Activated T-cell treated with anti-CD3 and anti-CD28 coated beads for 48 hours (primary cell): ENCODE measurements around the gene RPTOR.

Source experiments
- DNase-seq: peaks from one replicate; pipeline ENCODE4 v3.0.0-alpha.2; 2020; ENCODE audit warnings: low read depth

RPTOR gene

DNA sequence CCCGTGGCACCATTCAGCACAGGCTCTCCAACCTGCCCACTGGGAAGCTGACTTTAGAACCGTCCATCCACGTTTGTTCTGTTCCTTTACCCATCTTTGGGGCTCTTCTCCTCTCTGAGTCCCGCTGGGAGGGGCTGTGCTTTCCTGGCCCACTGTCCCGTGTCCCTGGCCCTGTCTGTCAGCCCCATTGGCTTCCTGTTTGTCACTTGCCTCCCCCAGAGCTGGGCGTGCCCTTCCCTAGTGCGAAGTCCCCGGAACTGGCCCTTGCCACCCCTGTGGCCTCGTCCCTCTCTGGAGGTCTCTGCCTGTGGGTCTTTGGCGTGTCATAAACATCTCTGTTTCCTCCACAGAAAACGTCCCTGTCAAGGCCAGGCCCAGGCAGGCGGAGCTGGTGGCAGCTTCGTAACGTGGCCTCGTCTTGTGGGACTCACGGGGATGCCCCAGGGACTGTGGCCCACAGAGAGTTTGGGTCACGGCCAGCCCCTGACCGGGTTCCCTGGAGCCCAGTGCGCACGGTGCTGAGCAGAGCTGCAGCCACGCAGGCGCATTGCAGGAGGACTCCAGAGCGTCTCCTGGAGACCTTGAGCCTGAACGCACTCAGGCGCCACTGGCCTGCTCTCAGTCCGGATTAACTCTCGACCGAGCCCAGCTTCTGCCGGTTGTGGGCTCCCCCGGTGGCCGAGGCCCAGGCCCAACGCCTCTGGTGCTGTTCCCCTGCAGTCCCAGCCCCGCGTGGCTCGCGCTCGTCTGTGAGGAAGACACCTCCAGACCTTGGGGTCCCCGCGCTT is 454.3 kb downstream of the RPTOR start:
- no peak for DNase-seq

DNA sequence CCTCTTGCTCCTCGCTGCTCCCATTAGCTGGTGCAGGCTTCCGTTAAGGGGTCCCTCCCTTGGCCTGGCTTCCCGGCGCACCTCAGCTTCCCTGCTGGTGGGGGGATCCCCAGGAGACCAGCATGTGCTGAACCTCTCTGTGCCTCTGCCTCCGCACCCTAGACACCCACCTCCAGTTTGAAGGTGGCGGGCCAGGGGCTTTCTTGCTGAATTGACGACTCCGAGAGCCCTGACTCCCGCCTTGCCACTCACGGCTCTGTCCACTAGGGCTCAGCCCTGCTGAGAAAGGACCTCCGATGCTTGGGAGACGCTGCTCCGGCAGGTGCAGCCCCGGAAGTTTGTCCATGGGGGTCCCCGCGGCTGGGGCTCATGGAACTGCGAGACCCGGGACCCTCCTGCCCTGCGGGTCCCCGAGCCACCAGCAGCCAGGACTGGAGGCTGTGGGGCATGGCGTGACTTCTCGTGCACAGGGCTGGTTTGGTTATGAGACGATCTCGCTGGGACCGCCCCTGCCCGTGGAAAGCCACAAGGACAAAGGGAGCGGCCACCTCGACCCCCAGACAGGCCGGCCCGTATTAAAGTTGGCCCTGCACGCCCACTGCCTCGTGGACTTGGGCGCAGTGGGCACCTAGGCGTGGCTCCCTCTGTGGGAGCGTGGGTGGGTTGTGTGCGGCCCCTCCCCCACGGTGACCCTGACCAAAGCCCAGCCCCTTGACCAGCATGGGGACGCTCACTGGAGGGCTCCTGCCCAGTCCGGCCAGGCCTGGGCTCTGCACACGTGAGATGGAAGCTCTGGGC is 455.1 kb downstream of the RPTOR start:
- no peak for DNase-seq

GRCh38 chr17:81000334-81000630 is 455.6 kb downstream of the RPTOR start:
- no peak for DNase-seq

- DNase-seq = no peak
These were observed 456.2 kb downstream of the RPTOR start for GRCh38 chr17:81000631-81001357.

- no peak for DNase-seq
These were observed 457.4 kb downstream of the RPTOR start for GRCh38 chr17:81002013-81002384.

- no peak for DNase-seq
These were observed 458.0 kb downstream of the RPTOR start for GRCh38 chr17:81002409-81003361.

- no peak for DNase-seq
These were observed 459.3 kb downstream of the RPTOR start for GRCh38 chr17:81003711-81004475.

- DNase-seq = no peak
These were observed 462.3 kb downstream of the RPTOR start for GRCh38 chr17:81006891-81007290.

- no peak for DNase-seq
These were observed 463.5 kb downstream of the RPTOR start for GRCh38 chr17:81008140-81008539.

DNA sequence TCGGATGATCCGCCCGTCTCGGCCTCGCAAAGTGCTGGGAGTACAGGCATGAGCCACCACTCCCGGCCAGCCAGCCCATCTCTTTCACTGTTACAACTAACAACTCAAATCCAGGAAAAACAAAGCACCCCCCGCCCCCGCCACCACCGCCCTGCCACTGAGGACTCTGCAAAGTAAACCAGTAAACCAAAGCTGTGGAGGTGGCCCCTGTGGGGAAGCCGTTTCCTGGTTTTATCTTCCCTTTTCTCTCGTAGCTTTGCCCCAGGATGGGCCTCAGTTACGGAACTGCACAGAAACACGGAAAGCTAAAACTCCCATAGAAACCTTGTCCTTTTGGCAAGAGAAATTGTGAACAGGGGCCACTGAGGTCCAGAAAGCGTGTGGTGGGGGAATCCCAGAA is 464.5 kb downstream of the RPTOR start:
- no peak for DNase-seq

DNA sequence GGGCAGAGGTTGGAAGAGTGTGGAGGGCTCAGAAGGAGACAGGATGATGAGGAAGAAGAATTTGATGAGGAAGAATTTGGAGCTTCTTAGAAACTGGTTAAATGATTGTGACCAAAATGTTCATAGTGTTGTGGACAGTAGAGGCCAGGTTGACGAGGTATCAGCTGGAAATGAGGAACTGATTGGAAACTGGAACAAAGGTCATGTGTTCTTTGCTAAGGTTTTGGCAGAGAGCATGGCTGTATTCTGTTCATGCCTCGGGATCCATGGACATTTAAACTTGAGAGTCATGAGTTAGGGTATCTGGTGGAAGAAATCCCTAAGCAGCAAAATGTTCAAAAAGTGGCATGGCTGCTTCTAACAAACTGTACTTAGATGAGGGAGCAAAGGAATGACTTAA is 466.3 kb downstream of the RPTOR start:
- DNase-seq = no peak

DNA sequence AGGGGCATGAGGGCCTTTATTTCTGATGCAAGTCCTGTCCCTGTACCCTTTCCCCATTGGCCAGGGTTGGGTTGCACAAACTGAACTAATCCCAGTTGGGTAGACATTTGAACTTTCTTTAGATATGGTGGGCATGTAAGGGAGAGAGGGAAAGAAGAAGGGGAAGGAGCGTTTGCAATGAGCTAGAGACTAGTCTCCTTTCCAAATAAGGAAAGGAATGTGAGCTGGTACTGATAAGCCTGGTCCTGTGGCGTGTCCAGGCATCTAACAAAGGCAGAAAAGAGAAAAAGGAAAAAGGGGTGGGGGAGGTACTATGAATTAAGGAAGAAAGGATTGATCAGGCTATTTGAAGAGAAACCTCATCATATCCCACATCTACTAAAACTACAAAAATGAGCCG is 467.3 kb downstream of the RPTOR start:
- DNase-seq = no peak

- no peak for DNase-seq
These were observed 468.2 kb downstream of the RPTOR start for GRCh38 chr17:81012574-81013447.

- no peak for DNase-seq
These were observed 469.0 kb downstream of the RPTOR start for GRCh38 chr17:81013642-81014041.

DNA sequence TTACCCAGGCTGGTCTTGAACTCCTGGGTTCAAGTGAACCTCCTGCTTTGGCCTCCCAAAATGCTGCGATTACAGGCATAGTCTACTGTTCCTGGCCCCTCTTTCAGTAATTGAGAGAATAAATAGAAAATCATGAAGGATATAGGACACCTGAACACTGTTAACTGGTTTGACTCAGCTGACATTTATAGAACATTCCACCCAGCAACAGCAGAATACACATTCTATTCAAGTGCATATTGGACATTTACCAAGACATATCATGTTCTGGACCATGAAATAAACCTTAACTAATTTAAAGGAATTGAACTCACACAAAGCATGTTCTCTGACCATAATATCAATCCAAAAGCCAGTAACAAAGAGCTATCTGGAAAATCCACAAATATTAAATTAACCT is 470.5 kb downstream of the RPTOR start:
- no peak for DNase-seq
